Measurements from ENCODE around the gene KCTD16.

Gene KCTD16

DNA sequence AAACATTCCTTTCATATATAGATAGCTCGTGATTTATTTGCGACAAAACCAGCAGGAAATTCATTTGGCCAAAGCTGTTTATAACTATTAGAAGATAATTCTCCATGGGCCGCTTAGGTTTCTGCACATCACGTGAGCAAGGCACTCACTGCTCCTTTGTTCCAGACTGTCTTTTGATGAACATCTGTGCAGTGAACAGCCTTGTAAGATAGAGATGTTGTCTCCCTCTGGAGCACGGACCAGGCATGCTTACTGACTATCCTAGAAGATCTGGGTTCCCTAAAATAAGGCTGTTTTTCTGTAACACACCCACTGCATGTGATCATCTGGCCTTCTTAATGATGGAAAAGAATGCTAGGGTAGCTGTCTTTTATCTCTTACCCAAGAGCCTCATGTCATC, 31.1 kb upstream of the KCTD16 start:
- no peaks in the 10 kb centered on the region for H3K36me3 ChIP-seq
- no peaks in the 10 kb centered on the region for H3K4me1 ChIP-seq
- TF ChIP-seq, protein P1, sequence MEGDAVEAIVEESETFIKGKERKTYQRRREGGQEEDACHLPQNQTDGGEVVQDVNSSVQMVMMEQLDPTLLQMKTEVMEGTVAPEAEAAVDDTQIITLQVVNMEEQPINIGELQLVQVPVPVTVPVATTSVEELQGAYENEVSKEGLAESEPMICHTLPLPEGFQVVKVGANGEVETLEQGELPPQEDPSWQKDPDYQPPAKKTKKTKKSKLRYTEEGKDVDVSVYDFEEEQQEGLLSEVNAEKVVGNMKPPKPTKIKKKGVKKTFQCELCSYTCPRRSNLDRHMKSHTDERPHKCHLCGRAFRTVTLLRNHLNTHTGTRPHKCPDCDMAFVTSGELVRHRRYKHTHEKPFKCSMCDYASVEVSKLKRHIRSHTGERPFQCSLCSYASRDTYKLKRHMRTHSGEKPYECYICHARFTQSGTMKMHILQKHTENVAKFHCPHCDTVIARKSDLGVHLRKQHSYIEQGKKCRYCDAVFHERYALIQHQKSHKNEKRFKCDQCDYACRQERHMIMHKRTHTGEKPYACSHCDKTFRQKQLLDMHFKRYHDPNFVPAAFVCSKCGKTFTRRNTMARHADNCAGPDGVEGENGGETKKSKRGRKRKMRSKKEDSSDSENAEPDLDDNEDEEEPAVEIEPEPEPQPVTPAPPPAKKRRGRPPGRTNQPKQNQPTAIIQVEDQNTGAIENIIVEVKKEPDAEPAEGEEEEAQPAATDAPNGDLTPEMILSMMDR (IDR thresholded peaks at IDR 0.05; ENCODE audit: low read depth, low read length), result no peak
- no peaks in the 10 kb centered on the region for H3K9me3 ChIP-seq
- peaks cover 4% of the 10 kb centered on the region; the same call in 1 of the 2 replicates for H3K27me3 ChIP-seq
- DNase-seq, result no peak
- H3K4me3 ChIP-seq (ENCODE audit: low read depth, low read length), result no peak overlapping the region

- H3K4me3 ChIP-seq (ENCODE audit: low read depth, low read length), result no peak overlapping the region
- no peaks in the 10 kb centered on the region for H3K4me1 ChIP-seq
- no peaks in the 10 kb centered on the region for H3K36me3 ChIP-seq
- DNase-seq, result no peak
- peaks cover 4% of the 10 kb centered on the region; the same call in 1 of the 2 replicates for H3K27me3 ChIP-seq
- TF ChIP-seq, protein P1 (IDR thresholded peaks at IDR 0.05; ENCODE audit: low read depth, low read length), result no peak
- no peaks in the 10 kb centered on the region for H3K9me3 ChIP-seq
Observed at GRCh38 chr5:144141585-144141984, 29.1 kb upstream of the KCTD16 start.

DNA sequence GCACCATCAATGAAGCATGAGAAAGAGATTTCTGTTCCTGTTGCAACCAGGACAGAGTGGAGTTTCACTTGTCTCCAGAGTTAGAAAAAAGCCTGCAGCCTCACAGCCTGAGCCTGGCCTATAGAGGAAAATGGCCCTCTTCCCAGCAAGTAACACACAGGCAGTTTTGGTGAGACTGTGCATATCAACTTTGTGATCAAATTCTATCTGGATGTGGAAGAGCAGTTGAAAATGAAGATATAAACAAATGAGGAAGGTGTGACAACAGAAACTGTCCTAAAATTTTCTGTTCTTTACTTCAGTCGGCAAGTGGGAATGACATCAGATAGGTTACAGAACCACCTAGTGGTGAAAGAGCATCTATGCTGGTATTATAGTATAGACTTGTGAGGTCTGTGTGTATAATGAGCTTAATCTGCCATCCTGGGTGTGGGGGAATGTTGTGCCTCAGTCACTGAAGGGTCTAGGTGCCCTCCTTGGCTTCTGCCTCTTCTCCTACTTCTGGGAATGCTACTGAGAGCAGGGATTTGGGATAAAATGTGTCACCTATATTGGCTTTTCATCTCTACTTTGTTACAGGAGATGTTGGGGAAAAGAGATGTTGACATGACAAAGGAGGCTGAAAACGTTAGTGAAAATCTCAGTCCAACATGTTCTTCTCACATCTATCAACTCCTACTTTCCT, 28.4 kb upstream of the KCTD16 start:
- Histone ChIP-seq H3K27me3 (peaks cover 4% of the 10 kb centered on the region; the same call in 1 of the 2 replicates), H3K9me3 (no peaks in the 10 kb centered on the region), H3K4me1 (no peaks in the 10 kb centered on the region), H3K36me3 (no peaks in the 10 kb centered on the region), H3K4me3 (ENCODE audit: low read depth, low read length) (no peak overlapping the region)
- TF ChIP-seq, protein P1 (IDR thresholded peaks at IDR 0.05; ENCODE audit: low read depth, low read length), result peak; percentile 69
- DNase-seq, result no peak

DNA sequence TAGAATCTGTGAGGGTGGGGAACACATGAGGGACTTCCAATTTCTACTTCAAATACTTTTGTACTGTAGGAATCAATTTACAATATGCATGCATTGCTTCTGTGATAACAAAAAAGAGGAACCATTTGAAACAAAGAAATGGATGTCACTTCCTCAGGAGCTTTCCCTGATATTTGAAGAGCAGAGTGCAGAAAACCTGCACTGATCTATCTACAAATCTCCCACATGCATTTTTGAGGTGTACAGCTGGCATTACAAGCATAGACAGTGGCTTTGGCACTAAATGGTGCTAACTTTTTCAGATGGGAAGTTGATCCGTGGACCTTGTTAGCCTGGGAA, 27.9 kb upstream of the KCTD16 start:
- TF ChIP-seq, protein P1 (IDR thresholded peaks at IDR 0.05; ENCODE audit: low read depth, low read length), result no peak
- no peaks in the 10 kb centered on the region for H3K36me3 ChIP-seq
- H3K27me3 ChIP-seq, result peaks cover 4% of the 10 kb centered on the region; the same call in 1 of the 2 replicates
- no peak overlapping the region for H3K4me3 ChIP-seq (ENCODE audit: low read depth, low read length)
- no peaks in the 10 kb centered on the region for H3K9me3 ChIP-seq
- H3K4me1 ChIP-seq, result no peaks in the 10 kb centered on the region
- DNase-seq, result no peak

- Histone ChIP-seq H3K36me3 (no peaks in the 10 kb centered on the region), H3K4me3 (ENCODE audit: low read depth, low read length) (no peak overlapping the region), H3K9me3 (no peaks in the 10 kb centered on the region), H3K27me3 (peaks cover 4% of the 10 kb centered on the region; the same call in 1 of the 2 replicates), H3K4me1 (no peaks in the 10 kb centered on the region)
- DNase-seq, result no peak
- TF ChIP-seq, protein P1 (IDR thresholded peaks at IDR 0.05; ENCODE audit: low read depth, low read length), result no peak
Observed at GRCh38 chr5:144143625-144144024, 27.0 kb upstream of the KCTD16 start.

DNA sequence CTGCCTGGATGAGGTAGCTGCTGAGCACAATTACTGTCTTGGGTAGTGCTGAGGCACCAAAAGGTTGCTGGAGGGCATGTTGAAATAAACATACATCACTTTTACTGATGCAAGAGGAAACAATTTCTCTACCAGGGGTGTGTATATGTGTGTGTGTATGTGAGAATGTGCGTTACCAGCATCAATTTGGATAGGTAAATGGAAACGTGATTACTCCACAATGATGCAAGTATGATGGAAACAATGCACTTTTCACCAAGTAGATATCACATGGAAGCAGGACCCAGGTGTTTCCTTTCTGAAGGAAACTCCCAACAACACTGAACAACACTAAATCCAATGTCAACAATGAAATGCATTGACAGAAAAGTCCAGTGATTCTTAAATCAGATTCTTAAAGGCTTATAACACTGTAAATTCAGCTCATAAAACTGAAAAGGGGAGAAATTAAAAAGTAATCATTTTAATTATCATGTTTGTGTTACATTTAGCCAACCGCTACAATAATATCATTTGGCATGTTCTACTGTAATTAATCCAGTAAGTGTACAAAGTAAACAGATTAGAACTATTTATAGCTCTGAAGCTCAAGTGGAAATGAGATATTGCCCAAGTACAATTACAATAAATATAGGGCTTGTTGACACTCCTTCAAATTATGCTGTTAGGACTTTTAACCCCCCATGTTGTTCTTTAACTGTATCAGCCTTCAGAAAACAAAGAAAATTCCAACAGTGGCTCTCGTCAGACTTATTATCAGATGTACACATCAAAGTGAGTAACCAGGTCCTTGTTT, 25.5 kb upstream of the KCTD16 start:
- no peaks in the 10 kb centered on the region; the same call in 1 of the 2 replicates for H3K27me3 ChIP-seq
- H3K36me3 ChIP-seq, result no peaks in the 10 kb centered on the region
- TF ChIP-seq, protein P1 (IDR thresholded peaks at IDR 0.05; ENCODE audit: low read depth, low read length), result no peak
- no peak for DNase-seq
- no peaks in the 10 kb centered on the region for H3K4me1 ChIP-seq
- no peak overlapping the region for H3K4me3 ChIP-seq (ENCODE audit: low read depth, low read length)
- H3K9me3 ChIP-seq, result no peaks in the 10 kb centered on the region
